Measurements from ENCODE around the gene TRIM69. TPM values are rescaled to one million over a fixed set of nuclear protein-coding genes. Genes with fewer than 3 reads are reported as not detected.
"Not testable (repeated sequence)": the region's sequence is repeated elsewhere in the genome, so short reads cannot be mapped to it uniquely, and the experiment has no call there.

Gene TRIM69
- total RNA-seq, 1 experiment from 2014 or later = 10.8 TPM

DNA sequence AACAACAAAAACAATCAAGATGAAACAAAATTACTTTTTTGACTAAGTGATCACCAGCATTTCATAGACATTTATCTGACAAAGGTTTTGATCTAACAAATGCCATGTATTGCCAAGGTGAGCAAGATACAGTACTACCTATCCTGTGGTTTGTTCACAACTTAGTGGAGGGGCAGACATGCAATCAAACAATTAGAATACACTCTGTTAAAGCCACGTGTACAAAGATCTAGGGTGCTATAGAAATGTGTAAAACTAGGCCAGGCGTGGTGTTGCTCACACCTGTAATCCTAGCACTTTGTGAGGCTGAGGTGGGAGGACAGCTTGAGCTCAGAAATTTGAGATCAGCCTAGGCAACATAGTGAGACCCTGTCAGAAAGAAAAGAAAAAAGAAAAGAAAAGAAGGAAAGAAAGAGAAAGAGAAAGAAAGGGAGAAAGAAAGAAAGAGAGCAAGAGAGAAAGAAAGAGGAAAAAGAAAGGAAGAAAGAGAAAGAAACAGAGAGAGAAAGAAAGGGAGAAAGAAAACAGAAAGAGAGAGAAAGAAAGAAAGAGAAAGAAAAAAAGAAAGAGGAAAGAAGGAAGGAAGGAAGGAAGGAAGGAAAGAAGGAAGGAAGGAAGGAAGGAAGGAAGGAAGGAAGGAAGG is 1.4 kb upstream of the TRIM69 start:
- TF ChIP-seq EZH2phosphoT487 (IDR thresholded peaks at IDR 0.05; ENCODE audit: borderline replicate concordance, low read length) = no peak

DNA sequence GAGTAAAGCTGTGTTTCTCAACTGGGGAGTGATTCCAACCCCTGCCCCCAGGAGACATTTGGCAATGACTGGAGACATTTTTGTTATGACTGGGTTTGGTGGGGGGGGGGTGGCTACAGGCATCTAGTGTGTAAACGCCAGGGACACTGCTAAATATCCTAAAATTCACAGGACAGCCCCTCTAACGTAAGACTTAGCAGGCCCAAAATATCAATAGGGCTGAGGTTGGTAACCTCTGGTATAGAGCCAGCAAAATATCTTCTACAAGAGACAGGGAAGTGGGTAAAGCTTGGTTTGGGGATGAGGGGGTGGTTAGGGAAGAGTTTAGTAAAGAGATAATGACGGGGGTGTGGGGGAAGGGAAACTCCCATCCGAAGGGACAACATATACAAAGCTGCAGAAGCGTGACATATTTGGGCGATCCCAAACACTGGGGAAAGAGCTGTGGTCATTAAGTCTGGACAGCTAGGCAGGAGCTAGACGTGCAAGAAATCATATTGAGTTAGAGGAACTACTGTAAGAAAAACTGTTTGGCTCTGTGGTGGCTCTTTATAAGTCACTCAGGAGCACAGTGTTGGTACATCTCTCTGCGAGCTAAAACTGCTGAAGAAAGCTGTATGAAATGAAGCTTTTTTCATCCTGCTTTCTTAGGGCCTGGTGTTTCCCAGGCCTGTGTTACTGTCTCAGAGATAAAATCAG is 697 bp upstream of the TRIM69 start:
- TF ChIP-seq EZH2 (IDR thresholded peaks at IDR 0.05; ENCODE audit: low read length, unreplicated experiment) = no peak
- no peak for TF ChIP-seq EZH2phosphoT487 (IDR thresholded peaks at IDR 0.05; ENCODE audit: borderline replicate concordance, low read length)
- TF ChIP-seq, protein P1, sequence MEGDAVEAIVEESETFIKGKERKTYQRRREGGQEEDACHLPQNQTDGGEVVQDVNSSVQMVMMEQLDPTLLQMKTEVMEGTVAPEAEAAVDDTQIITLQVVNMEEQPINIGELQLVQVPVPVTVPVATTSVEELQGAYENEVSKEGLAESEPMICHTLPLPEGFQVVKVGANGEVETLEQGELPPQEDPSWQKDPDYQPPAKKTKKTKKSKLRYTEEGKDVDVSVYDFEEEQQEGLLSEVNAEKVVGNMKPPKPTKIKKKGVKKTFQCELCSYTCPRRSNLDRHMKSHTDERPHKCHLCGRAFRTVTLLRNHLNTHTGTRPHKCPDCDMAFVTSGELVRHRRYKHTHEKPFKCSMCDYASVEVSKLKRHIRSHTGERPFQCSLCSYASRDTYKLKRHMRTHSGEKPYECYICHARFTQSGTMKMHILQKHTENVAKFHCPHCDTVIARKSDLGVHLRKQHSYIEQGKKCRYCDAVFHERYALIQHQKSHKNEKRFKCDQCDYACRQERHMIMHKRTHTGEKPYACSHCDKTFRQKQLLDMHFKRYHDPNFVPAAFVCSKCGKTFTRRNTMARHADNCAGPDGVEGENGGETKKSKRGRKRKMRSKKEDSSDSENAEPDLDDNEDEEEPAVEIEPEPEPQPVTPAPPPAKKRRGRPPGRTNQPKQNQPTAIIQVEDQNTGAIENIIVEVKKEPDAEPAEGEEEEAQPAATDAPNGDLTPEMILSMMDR (conservative IDR thresholded peaks at IDR 0.05; ENCODE audit: low read depth, low read length) = no peak
- no peaks in the 10 kb centered on the region for H3K27me3 ChIP-seq (ENCODE audit: low read length)
- ATAC-seq (no peak), DNase-seq (no peak)
- no peak overlapping the region for H3K4me3 ChIP-seq (ENCODE audit: low read length)
- CTCF ChIA-PET = interaction anchor here (0.5 to 4.5 kb wide), 4 partner anchors 22 to 94 kb away, joined by 3 to 86 read pairs (median 25); partner anchors contain the start of gene SPG11
- H4K20me1 ChIP-seq (ENCODE audit: low read length) = no peaks in the 10 kb centered on the region
- BruUV-seq (replicated peaks) = no TSS peak
- no peak overlapping the region for H3K9ac ChIP-seq (ENCODE audit: low read length)
- no peaks in the 10 kb centered on the region for H3F3A ChIP-seq (ENCODE audit: low read length, unreplicated experiment)
- no peak overlapping the region for H3K27ac ChIP-seq (ENCODE audit: low read length)
- no peaks in the 10 kb centered on the region for H3K4me1 ChIP-seq (ENCODE audit: insufficient read depth, low read length)
- no peaks in the 10 kb centered on the region for H3K9me3 ChIP-seq (ENCODE audit: low read length)
- POLR2A ChIA-PET (ENCODE audit: unreplicated experiment) = interaction anchor here (0.6 to 0.7 kb wide), 3 partner anchors 21 to 112 kb away, joined by 3 to 6 read pairs (median 5); no protein-coding TSS in a partner anchor
- peaks cover under 1% of the 10 kb centered on the region for H3K79me2 ChIP-seq (ENCODE audit: low read length)
- intact Hi-C loops (cut with micrococcal nuclease) = loop anchor here (5.0 kb wide), 1 partner anchor 153 kb away; no protein-coding TSS in a partner anchor
- no peak overlapping the region for H3K4me2 ChIP-seq (ENCODE audit: low read length)
- H3K36me3 ChIP-seq (ENCODE audit: low read depth, low read length) = no peaks in the 10 kb centered on the region
- no peaks in the 10 kb centered on the region for H3K9me2 ChIP-seq (replicated peaks; ENCODE audit: low read length)
- H2AFZ ChIP-seq (ENCODE audit: low read length) = no peak overlapping the region

More for the DNA sequence above, 1.4 kb upstream of the TRIM69 start:
- Histone ChIP-seq H3K4me3 (ENCODE audit: low read length) (no peak overlapping the region), H4K20me1 (ENCODE audit: low read length) (no peaks in the 10 kb centered on the region), H3K4me1 (ENCODE audit: insufficient read depth, low read length) (peaks cover 4% of the 10 kb centered on the region; the same call in 1 of the 2 replicates), H3K27me3 (ENCODE audit: low read length) (no peaks in the 10 kb centered on the region), H3K9me2 (replicated peaks; ENCODE audit: low read length) (no peaks in the 10 kb centered on the region), H3K36me3 (ENCODE audit: low read depth, low read length) (no peaks in the 10 kb centered on the region), H3K27ac (ENCODE audit: low read length) (no peak overlapping the region), H3K9ac (ENCODE audit: low read length) (no peak overlapping the region), H3K9me3 (ENCODE audit: low read length) (no peaks in the 10 kb centered on the region), H3F3A (ENCODE audit: low read length, unreplicated experiment) (no peaks in the 10 kb centered on the region), H3K4me2 (ENCODE audit: low read length) (no peak overlapping the region), H3K79me2 (ENCODE audit: low read length) (peaks cover 7% of the 10 kb centered on the region), H2AFZ (ENCODE audit: low read length) (no peak overlapping the region)
- no TSS peak for BruUV-seq (replicated peaks)
- CTCF ChIA-PET = interaction anchor here (0.7 to 4.5 kb wide), 2 partner anchors 22 to 233 kb away, joined by 3 to 86 read pairs; no protein-coding TSS in a partner anchor
- POLR2A ChIA-PET (ENCODE audit: unreplicated experiment) = no interaction called here
- intact Hi-C loops (cut with micrococcal nuclease) = loop anchor here (5.0 kb wide), 1 partner anchor 153 kb away; no protein-coding TSS in a partner anchor
- no peak for DNase-seq
- no peak for ATAC-seq

DNA sequence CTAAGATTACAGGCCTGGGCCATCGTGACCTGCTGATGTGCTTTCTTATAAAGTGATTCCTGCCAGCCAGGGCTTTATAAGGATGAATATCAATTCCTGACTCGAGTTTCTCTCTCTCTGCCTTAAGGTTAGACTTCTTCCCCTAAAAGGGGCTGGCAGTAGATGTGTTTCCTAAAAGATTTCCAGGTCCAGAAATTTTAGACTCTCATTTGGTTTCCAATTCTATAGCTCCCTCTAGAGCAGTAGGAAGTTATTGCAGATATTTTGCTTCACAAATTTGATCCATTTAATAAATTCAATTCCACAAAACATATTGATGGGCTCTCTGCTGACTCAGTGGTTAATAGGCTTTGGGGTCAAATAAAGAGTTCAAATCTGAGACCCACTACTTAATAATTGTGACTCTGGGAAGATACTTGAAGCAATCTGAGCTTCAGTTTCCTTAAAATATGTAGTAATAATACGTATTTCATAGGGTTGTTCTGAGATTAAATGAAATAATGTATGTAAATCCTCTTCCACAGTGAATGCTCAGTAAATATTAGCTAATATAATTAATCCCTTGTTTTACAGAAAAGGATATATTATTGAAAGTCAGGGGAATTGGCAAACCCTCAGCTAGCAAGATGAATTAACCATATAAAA is 2.1 kb downstream of the TRIM69 start:
- Histone ChIP-seq H3K27ac (ENCODE audit: low read length) (no peak overlapping the region), H3K79me2 (ENCODE audit: low read length) (no peaks in the 10 kb centered on the region), H3K4me3 (ENCODE audit: low read length) (no peak overlapping the region), H3K4me2 (ENCODE audit: low read length) (no peak overlapping the region), H3K9ac (ENCODE audit: low read length) (no peak overlapping the region), H3K36me3 (ENCODE audit: low read depth, low read length) (no peaks in the 10 kb centered on the region), H3K27me3 (ENCODE audit: low read length) (no peaks in the 10 kb centered on the region), H3F3A (ENCODE audit: low read length, unreplicated experiment) (no peaks in the 10 kb centered on the region), H3K4me1 (ENCODE audit: insufficient read depth, low read length) (no peaks in the 10 kb centered on the region), H4K20me1 (ENCODE audit: low read length) (no peaks in the 10 kb centered on the region), H3K9me2 (replicated peaks; ENCODE audit: low read length) (no peaks in the 10 kb centered on the region), H3K9me3 (ENCODE audit: low read length) (no peaks in the 10 kb centered on the region), H2AFZ (ENCODE audit: low read length) (no peak overlapping the region)
- no TSS peak for BruUV-seq (replicated peaks)
- POLR2A ChIA-PET (ENCODE audit: unreplicated experiment) = interaction anchor here (0.6 to 0.7 kb wide), 2 partner anchors 10 to 28 kb away, joined by 3 to 4 read pairs; partner anchors contain the start of gene PATL2
- intact Hi-C loops (cut with micrococcal nuclease) = loop anchor here (1.0 to 5.0 kb wide), 3 partner anchors 25 to 156 kb away; partner anchors contain the start of gene SPG11
- CTCF ChIA-PET = interaction anchor here (0.6 to 4.5 kb wide), 6 partner anchors 10 to 81 kb away, joined by 3 to 86 read pairs (median 8); partner anchors contain the start of gene SPG11
- TF ChIP-seq, protein P1 (conservative IDR thresholded peaks at IDR 0.05; ENCODE audit: low read depth, low read length) = peak; percentile 94
- TF ChIP-seq EZH2 (IDR thresholded peaks at IDR 0.05; ENCODE audit: low read length, unreplicated experiment) = no peak
- TF ChIP-seq EZH2phosphoT487 (IDR thresholded peaks at IDR 0.05; ENCODE audit: borderline replicate concordance, low read length) = no peak
- ATAC-seq (no peak), DNase-seq (peak; percentile 87)

DNA sequence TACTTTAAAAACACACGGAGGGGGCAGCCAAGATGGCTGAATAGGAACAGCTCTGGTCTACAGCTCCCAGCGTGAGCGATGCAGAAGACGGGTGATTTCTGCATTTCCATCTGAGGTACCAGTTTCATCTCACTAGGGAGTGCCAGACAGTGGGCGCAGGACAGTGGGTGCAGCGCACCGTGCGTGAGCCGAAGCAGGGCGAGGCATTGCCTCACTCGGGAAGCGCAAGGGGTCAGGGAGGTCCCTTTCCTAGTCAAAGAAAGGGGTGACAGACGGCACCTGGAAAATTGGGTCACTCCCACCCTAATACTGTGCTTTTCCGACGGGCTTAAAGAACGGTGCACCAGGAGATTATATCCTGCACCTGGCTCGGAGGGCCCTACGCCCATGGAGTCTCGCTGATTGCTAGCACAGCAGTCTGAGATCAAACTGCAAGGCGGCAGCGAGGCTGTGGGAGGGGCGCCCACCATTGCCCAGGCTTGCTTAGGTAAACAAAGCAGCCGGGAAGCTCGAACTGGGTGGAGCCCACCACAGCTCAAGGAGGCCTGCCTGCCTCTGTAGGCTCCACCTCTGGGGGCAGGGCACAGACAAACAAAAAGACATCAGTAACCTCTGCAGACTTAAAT is 3.0 kb downstream of the TRIM69 start:
- DNase-seq; H3K9ac ChIP-seq (ENCODE audit: low read length); H3F3A ChIP-seq (ENCODE audit: low read length, unreplicated experiment); ATAC-seq; H3K4me2 ChIP-seq (ENCODE audit: low read length); H3K4me3 ChIP-seq (ENCODE audit: low read length); H3K27ac ChIP-seq (ENCODE audit: low read length); H3K4me1 ChIP-seq (ENCODE audit: insufficient read depth, low read length); H2AFZ ChIP-seq (ENCODE audit: low read length); H3K27me3 ChIP-seq (ENCODE audit: low read length); POLR2A ChIA-PET (ENCODE audit: unreplicated experiment); H3K79me2 ChIP-seq (ENCODE audit: low read length); H3K36me3 ChIP-seq (ENCODE audit: low read depth, low read length); BruUV-seq (replicated peaks); H3K9me2 ChIP-seq (replicated peaks; ENCODE audit: low read length); H3K9me3 ChIP-seq (ENCODE audit: low read length); H4K20me1 ChIP-seq (ENCODE audit: low read length): not testable (repeated sequence)
- intact Hi-C loops (cut with micrococcal nuclease) = loop anchor here (5.0 kb wide), 1 partner anchor 157 kb away; no protein-coding TSS in a partner anchor
- CTCF ChIA-PET = interaction anchor here (1.2 to 4.5 kb wide), 2 partner anchors 12 to 26 kb away, joined by 6 to 86 read pairs; no protein-coding TSS in a partner anchor
